ENCODE measurements around the gene CTNNA1. TPM values are rescaled to one million over a fixed set of nuclear protein-coding genes. Genes with fewer than 3 reads are reported as not detected.

The CTNNA1 gene
- total and polyA plus RNA-seq, 2 donors (not counting 3 experiments of a cell fraction or from before 2014, with no cell fraction given), result 156 to 394 TPM

- Histone ChIP-seq H3K9me1 (replicated peaks; ENCODE audit: control insufficient read depth, extremely low read depth, insufficient read depth, low read length) (no peaks in the 10 kb centered on the region), H3K27ac (ENCODE audit: insufficient read depth, low read depth, low read length) (no peak overlapping the region), H3K4me3 (replicated peaks in 1 of 3; ENCODE audit: insufficient read depth in 1 of 3, low read depth in 1 of 3, low read length in 3 of 3) (no peak overlapping the region), H2AFZ (ENCODE audit: low read depth, low read length) (no peak overlapping the region), H3K9ac (replicated peaks; ENCODE audit: extremely low read depth, insufficient read depth, low read length) (no peak overlapping the region), H3K9me3 (replicated peaks; ENCODE audit: control insufficient read depth, insufficient read depth, low read length) (no peaks in the 10 kb centered on the region), H3K4me1 (ENCODE audit: control insufficient read depth, extremely low read depth, insufficient read depth, low read length) (peaks cover 6% of the 10 kb centered on the region), H3K4me2 (ENCODE audit: insufficient read depth, low read length) (no peak overlapping the region), H4K20me1 (replicated peaks; ENCODE audit: control insufficient read depth, extremely low read depth, insufficient read depth, low read length) (no peaks in the 10 kb centered on the region), H3K36me3 (ENCODE audit: control insufficient read depth in 2 of 2, extremely low read depth in 1 of 2, insufficient read depth in 2 of 2, low read length in 2 of 2) (no peaks in the 10 kb centered on the region), H3K79me2 (ENCODE audit: control insufficient read depth, insufficient read depth, low read length) (no peaks in the 10 kb centered on the region), H3K27me3 (ENCODE audit: control insufficient read depth in 2 of 2, insufficient read depth in 2 of 2, low read length in 2 of 2) (no peaks in the 10 kb centered on the region)
- dilution Hi-C loops (cut with MboI; ENCODE audit: extremely low pct_ligation_motif_present, low sequenced_read_pairs) (no loop called here), intact Hi-C loops (cut with micrococcal nuclease) (no loop called here)
- no TSS peak for BruUV-seq (replicated peaks)
- TF ChIP-seq MAX (IDR thresholded peaks at IDR 0.05; ENCODE audit: insufficient read depth, insufficient read length), result no peak
- no peak for TF ChIP-seq MYC (IDR thresholded peaks at IDR 0.05; ENCODE audit: low read depth, low read length)
- TF ChIP-seq POLR2A (IDR thresholded peaks at IDR 0.05; ENCODE audit: low read depth, low read length), result no peak
- TF ChIP-seq GATA2 (IDR thresholded peaks at IDR 0.05; ENCODE audit: insufficient read depth, insufficient read length, low read depth, low read length), result no peak
- no peak for TF ChIP-seq POLR2AphosphoS5 (IDR thresholded peaks at IDR 0.05; ENCODE audit: insufficient read depth, low read depth, low read length)
- TF ChIP-seq CTCF (IDR thresholded peaks at IDR 0.05; ENCODE audit: extremely low read depth in 1 of 2, insufficient read depth in 1 of 2, low read depth in 1 of 2, low read length in 2 of 2), result no peak
- no peak for TF ChIP-seq FOS (IDR thresholded peaks at IDR 0.05; ENCODE audit: borderline replicate concordance, insufficient read depth, low read length)
- TF ChIP-seq JUN (IDR thresholded peaks at IDR 0.05; ENCODE audit: borderline replicate concordance, insufficient read depth, insufficient read length, low read depth), result no peak
- TF ChIP-seq EZH2 (IDR thresholded peaks at IDR 0.05; ENCODE audit: borderline replicate concordance, low read depth, low read length, severe bottlenecking), result no peak
- CTCF ChIA-PET, result interaction anchor here (1.2 kb wide), 1 partner anchor 32 kb away, joined by 3 read pairs; no protein-coding TSS in a partner anchor
- POLR2A ChIA-PET, result no interaction called here
- DNase-seq (ENCODE audit: low read depth, low spot score) (no peak), FAIRE-seq (no peak)
Observed at GRCh38 chr5:138951986-138952735, 198.9 kb downstream of the CTNNA1 start.

Data from endothelial cell of umbilical vein (primary cell).